Measurements from ENCODE around the gene VPS25.

The VPS25 gene

GRCh38 chr17:42787266-42787665 lies 14.0 kb downstream of the VPS25 start:
- no peak overlapping the region for H3K4me3 ChIP-seq (ENCODE audit: low read depth, low read length)
- no peak for DNase-seq (ENCODE audit: low read depth)

DNA sequence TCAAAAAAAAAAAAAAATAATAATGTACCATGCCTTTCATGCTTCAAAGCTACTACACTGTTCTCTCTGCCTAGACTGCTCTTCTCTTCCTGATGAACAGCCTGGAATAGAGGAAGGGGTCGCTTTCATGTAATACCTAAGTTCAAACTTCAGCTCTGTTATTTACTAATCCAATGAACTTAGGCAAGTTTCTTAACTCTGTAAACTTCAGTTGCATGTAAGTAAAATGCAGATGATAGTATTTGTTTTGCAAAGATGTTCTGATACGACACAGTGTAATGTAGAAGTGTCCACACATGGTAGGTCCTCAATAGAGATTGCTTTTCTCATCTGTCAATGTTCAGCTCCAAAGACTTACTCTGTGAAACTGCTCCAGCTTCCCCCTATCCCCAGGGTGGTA lies 18.7 kb downstream of the VPS25 start:
- H3K4me3 ChIP-seq (ENCODE audit: low read depth, low read length), result no peak overlapping the region
- no peak for DNase-seq (ENCODE audit: low read depth)

- no peak for DNase-seq (ENCODE audit: low read depth)
- H3K4me3 ChIP-seq (ENCODE audit: low read depth, low read length), result no peak overlapping the region
Observed at GRCh38 chr17:42792545-42792944, 19.3 kb downstream of the VPS25 start.

- no peak overlapping the region for H3K4me3 ChIP-seq (ENCODE audit: low read depth, low read length)
- no peak for DNase-seq (ENCODE audit: low read depth)
Observed at GRCh38 chr17:42795061-42795460, 21.8 kb downstream of the VPS25 start.

GRCh38 chr17:42795465-42795864 lies 22.2 kb downstream of the VPS25 start:
- no peak for DNase-seq (ENCODE audit: low read depth)
- no peak overlapping the region for H3K4me3 ChIP-seq (ENCODE audit: low read depth, low read length)

DNA sequence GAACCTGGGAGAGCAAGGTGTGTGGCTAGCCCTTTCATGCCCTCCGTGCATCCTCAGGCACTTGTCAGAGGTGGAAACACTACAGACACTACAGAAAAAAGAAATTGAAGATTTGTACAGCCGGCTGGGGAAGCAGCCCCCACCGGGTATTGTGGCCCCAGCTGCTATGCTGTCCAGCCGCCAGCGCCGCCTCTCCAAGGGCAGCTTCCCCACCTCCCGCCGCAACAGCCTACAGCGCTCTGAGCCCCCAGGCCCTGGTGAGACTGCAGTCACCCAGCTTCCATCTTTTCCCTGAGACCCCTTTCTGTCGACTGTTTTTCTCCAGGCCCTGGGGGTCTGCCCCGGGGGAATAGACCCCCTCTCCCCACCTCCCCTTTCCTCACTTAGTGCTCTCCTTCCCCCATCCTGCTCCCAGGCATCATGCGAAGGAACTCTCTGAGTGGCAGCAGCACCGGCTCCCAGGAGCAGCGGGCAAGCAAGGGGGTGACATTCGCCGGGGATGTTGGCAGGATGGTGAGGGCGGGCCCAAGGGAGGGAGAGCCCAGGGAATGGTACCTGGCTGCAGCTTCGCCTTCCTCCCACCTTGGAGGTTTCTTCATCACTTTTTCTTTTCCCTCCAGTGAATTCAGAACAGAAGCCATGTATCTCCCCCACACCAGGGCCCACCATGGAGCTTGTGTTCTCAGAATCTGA lies 23.0 kb downstream of the VPS25 start:
- no peak overlapping the region for H3K4me3 ChIP-seq (ENCODE audit: low read depth, low read length)
- DNase-seq (ENCODE audit: low read depth), result no peak

DNA sequence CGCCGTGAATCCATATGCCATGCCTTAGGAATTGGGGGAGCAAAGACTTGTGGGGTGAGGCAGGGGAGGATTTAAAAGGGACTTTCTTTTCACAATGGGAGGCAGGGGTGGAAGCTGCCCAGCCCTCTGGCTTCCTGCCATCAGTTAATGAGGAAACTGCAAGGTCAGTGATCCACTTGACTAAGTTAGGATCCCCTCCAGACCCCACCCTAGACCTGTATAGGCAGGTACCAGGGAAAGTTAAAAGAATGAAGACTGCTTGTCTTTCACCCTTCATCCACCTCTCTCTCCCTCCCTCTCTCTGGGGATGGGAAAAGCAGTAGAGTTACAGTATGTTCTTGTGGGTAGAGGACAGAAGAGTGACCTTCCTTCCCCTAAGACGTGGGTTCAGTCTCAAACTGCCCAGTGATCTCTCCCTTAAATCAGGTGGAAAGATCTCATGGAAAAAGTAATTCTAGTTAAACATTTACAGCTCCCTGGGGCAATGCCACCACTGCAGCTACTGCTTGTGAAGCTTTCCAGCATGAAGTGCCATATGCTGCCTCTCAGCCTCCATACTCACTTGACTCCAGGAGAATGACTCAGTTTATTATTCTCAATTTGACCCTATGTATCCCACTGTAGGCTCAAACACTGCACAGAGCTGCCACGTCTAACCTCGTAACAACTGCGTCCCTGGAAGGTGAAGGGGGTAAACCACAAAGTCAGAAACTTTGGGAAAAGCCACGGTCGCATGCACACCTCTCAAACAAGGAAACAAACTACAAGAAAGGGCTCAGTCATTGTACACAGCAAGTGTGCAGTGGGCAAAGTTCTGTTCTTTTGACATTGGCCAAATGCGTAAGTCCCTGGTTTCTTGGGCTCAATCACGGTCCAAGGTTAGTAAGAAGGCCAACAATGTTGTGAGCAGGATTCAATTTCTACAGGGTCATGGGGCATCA lies 24.1 kb downstream of the VPS25 start:
- H3K4me3 ChIP-seq (ENCODE audit: low read depth, low read length), result peak overlapping the region; percentile 80
- no peak for DNase-seq (ENCODE audit: low read depth)

DNA sequence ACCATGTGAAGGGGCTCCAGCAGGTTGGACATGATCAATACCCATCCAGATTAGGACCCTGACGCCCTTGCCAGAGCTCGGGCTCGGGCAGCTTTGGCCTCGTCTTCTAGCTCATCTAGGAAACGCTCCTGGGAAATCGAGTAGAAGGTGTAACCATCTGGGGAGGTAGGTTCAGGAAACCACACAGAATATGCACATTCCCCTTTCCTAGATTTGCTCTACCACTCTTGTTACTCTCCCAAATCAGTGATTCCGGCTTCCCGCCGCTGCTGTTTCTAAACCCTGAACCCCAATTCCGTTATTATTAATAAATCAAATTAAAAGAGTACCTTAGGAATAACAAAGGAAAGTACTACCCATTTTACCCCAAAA lies 24.7 kb downstream of the VPS25 start:
- peak overlapping the region; percentile 80 for H3K4me3 ChIP-seq (ENCODE audit: low read depth, low read length)
- DNase-seq (ENCODE audit: low read depth), result no peak

DNA sequence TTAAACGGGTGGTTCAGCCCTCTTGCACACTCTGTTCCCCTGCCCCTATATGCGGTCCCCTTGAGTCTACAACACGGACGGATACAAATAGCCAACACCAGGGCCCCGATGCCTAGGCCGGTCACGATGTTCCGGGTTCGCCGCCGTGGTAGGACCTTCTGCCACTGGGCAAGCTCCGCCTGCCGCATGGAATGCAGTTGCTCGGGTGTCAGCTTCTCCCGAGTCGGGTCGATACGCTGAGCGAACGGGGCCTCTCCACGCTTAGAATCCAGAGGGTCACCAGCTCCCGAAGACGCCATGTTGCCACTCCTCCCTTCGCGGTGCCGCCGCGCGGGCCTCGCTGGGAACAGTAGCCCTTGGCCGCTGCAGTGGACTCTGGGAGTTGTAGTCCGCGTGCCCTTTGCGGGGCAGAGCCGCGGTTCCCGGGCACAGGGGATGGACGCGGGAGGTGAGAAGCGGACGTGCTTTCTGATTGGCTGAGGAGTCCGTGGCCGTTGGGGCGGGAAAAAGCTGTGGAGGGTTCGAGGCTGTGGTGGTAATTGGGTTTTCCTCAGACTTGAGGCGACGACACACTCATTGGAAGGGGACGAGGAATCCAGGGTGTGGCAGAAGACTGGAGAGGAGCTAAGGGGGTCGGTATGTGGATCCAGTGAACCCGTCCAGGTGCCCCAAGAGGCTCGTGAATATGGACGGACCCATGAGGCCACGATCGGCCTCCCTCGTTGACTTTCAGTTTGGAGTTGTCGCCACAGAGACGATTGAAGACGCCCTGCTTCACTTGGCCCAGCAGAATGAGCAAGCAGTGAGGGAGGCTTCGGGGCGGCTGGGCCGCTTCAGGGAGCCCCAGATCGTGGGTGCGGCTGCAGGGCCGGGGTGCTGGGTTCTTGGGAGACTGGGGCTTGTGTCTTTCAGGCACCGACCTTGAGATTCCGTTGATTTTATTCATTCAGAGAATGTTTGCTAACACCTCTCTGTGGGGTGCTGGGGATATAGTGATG lies 25.4 kb downstream of the VPS25 start, which contains the start of the genes CNTD1 and COA3:
Gene CNTD1 (plus strand): TSS at position 479 of the 998 bp plus-strand sequence. CDS start 207 bp downstream, at position 686.
Gene COA3 (minus strand): TSS at position 322 of the 998 bp plus-strand sequence. CDS start 23 bp downstream, at position 299.
- peak; percentile 48 for DNase-seq (ENCODE audit: low read depth)

GRCh38 chr17:42803074-42803883 lies 30.0 kb downstream of the VPS25 start:
- no peak for DNase-seq (ENCODE audit: low read depth)
- H3K4me3 ChIP-seq (ENCODE audit: low read depth, low read length), result no peak overlapping the region

More for the DNA sequence above, 25.4 kb downstream of the VPS25 start, which contains the start of the genes CNTD1 and COA3:
- peak within 1 kb of the TSS; percentile 80 for H3K4me3 ChIP-seq (ENCODE audit: low read depth, low read length)

- H3K4me3 ChIP-seq (ENCODE audit: low read depth, low read length), result no peak overlapping the region
- no peak for DNase-seq (ENCODE audit: low read depth)
Observed at GRCh38 chr17:42804918-42805367, 31.7 kb downstream of the VPS25 start.

DNA sequence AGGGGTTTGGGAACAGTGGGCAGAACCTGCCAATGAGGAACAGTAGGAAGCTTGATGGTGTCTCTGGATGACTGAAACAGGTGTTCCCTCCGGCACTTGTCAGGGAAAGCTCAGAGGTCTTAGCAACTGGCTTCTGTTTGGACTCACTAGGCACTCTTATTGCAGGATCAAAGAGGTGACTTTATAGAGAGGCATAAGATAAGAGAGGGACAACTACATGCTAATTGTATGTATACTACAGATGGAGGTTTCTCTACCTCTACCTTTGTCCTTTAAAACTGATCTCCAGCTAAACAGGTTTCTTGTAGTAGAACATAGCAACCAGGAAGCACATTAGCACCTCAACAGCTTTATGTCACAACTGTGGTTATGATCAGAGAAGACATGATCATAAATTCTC lies 33.0 kb downstream of the VPS25 start:
- no peak for DNase-seq (ENCODE audit: low read depth)
- no peak overlapping the region for H3K4me3 ChIP-seq (ENCODE audit: low read depth, low read length)

DNA sequence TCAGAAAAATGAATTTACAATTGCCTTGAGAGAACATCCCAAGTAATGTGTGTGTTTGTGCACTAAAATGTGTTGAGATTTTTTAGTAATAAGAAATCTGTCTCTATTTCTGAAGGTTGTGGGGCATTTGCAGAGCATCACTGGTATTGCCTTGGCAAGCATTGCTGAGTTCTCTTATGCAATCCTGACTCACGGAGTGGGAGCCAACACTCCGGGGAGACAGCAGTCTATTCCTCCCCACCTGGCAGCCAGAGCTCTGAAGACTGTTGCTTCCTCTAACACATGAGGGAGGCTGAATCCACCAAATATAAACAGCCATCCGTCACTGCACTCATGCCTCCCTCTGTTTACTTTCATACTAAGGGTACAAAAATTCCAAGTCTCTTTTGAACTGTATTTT lies 36.0 kb downstream of the VPS25 start:
- DNase-seq (ENCODE audit: low read depth), result peak; percentile 64
- no peak overlapping the region for H3K4me3 ChIP-seq (ENCODE audit: low read depth, low read length)

DNA sequence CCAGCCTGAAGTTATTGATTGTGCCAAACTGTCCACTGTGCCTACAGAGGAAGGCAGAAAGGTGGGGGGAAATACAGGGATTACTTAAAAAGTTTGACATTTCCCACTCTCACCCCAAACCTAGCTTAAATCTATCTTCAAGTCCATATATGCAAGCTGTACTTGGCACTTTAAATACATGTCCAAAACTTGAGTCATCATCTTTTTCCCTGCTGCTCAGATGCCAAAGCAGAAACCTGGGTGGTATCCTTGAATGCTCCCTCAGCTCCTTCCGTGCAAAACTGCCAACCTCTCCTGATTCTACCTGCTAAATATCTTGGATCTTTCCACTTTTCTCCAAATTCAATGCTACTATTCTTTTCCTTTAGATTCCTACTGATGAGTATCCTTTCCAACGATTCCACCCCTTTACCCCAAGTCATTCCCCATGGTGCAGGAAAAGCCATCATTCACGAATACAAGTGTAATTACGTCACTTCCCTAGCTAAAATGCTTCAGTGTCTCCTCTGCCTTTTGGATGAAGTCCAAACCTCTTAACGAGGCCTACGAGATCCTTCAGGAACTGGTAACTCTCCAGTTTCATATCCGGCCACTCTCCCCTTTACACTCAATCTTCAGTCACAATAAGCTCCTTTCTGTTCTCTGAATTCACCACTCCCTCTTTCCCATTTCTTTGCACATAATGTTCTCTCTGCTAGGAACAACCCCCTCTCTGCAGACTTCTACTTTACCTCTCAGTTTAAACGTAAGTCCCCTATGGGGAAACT lies 41.6 kb downstream of the VPS25 start:
- DNase-seq (ENCODE audit: low read depth), result peak; percentile 93
- no peak overlapping the region for H3K4me3 ChIP-seq (ENCODE audit: low read depth, low read length)

- no peak overlapping the region for H3K4me3 ChIP-seq (ENCODE audit: low read depth, low read length)
- no peak for DNase-seq (ENCODE audit: low read depth)
Observed at GRCh38 chr17:42817866-42818265, 44.6 kb downstream of the VPS25 start.

GRCh38 chr17:42818379-42818778 lies 45.1 kb downstream of the VPS25 start:
- H3K4me3 ChIP-seq (ENCODE audit: low read depth, low read length), result no peak overlapping the region
- DNase-seq (ENCODE audit: low read depth), result peak; percentile 61

GRCh38 chr17:42819939-42820535 lies 46.8 kb downstream of the VPS25 start:
- DNase-seq (ENCODE audit: low read depth), result no peak
- H3K4me3 ChIP-seq (ENCODE audit: low read depth, low read length), result no peak overlapping the region
